ENCODE measurements around the gene PRDX1.

DNA sequence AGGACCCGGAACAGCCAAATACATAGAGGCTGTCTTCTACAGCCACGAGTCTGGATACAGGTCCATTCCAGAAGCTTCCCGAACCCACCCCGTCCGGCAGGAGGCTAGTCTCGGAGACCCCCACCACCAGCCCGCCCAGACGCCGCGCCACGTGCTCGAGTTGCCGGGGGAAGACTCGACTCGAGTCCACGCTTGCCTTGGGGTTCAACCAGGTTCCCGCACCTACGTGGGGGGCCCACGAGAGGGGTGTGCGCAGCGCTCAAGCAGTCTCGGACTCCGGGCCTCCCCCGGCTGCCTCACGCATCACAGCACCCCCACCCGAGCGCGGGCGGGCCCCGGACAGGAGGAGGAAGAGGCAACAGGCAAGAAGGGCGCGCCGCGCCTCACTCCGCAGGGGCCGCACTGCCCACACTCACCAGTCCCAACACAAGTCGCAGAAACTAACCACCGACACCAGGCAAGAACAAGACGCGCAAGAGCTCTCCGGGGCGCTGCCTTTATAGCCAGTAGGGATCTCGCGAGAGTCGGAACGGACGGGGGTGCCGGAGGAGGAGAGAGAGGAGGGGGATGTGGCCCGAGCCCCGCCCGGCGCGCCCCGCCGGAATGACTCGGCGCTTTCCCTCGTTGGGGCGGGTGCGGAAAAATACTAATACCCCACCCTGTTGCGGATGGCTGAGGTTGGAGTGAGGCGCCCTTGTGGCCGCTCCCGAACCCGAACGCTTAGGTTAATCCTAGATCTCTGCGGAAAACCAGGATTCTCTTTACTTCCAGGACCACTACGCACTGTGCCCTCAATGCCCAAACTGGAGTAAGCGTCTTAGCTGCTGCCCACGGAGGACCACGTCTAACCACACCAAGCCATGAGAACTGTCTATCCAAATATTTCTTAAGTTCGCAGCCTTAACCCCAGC, at the start of gene PRDX1:
- TF ChIP-seq, protein P1, sequence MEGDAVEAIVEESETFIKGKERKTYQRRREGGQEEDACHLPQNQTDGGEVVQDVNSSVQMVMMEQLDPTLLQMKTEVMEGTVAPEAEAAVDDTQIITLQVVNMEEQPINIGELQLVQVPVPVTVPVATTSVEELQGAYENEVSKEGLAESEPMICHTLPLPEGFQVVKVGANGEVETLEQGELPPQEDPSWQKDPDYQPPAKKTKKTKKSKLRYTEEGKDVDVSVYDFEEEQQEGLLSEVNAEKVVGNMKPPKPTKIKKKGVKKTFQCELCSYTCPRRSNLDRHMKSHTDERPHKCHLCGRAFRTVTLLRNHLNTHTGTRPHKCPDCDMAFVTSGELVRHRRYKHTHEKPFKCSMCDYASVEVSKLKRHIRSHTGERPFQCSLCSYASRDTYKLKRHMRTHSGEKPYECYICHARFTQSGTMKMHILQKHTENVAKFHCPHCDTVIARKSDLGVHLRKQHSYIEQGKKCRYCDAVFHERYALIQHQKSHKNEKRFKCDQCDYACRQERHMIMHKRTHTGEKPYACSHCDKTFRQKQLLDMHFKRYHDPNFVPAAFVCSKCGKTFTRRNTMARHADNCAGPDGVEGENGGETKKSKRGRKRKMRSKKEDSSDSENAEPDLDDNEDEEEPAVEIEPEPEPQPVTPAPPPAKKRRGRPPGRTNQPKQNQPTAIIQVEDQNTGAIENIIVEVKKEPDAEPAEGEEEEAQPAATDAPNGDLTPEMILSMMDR (conservative IDR thresholded peaks at IDR 0.05 in 1 of 2, IDR thresholded peaks at IDR 0.05 in 1 of 2; ENCODE audit: extremely low read depth in 1 of 2, insufficient read depth in 1 of 2, low read depth in 1 of 2, low read length in 2 of 2), result peak; percentile 6 to 12
- no peak for TF ChIP-seq EZH2 (IDR thresholded peaks at IDR 0.05; ENCODE audit: borderline replicate concordance, low read length)
